T-helper 1 cell treated with Interleukin-12 subunit alpha and Interleukin-12 subunit beta and Interleukin-4 antibody, amounts not matched to agents 30 μg/mL and 1 μg/mL, for 36 hours (primary cell): ENCODE results near the gene ZBP1.
A peak's percentile ranks its signal among the peaks of the same experiment; 100 is the strongest.

ENCODE experiments used
- H3K27ac Mint-ChIP-seq: one replicate; pipeline ENCODE4 v1.8.0; 2021; ENCODE audit warnings: mild to moderate bottlenecking, mixed read lengths
- H3K27me3 Mint-ChIP-seq: one replicate; pipeline ENCODE4 v1.8.0; 2021; ENCODE audit warnings: low read depth, mixed read lengths
- H3K36me3 Mint-ChIP-seq: one replicate; pipeline ENCODE4 v1.8.0; 2021; ENCODE audit warnings: low read depth, mixed read lengths
- H3K4me1 Mint-ChIP-seq: one replicate; pipeline ENCODE4 v1.8.0; 2021; ENCODE audit warnings: low read depth, mixed read lengths
- H3K4me3 Mint-ChIP-seq: one replicate; pipeline ENCODE4 v1.8.0; 2021; ENCODE audit warnings: mild to moderate bottlenecking, moderate library complexity, mixed read lengths
- H3K9me3 Mint-ChIP-seq: one replicate; pipeline ENCODE4 v1.8.0; 2021; ENCODE audit warnings: mixed read lengths

ZBP1 gene

GRCh38 chr20:57619051-57619831 lies 985 bp downstream of the ZBP1 start:
- Mint-ChIP-seq H3K4me1 (peaks cover 45% of the 10 kb centered on the region), H3K27me3 (peaks cover 37% of the 10 kb centered on the region)

GRCh38 chr20:57618764-57619050 lies 1.5 kb downstream of the ZBP1 start:
- Mint-ChIP-seq H3K4me3 (peak overlapping the region; percentile 81), H3K9me3 (peaks cover 2% of the 10 kb centered on the region), H3K27me3 (peaks cover 34% of the 10 kb centered on the region), H3K27ac (peak overlapping the region; percentile 89), H3K36me3 (peaks cover 4% of the 10 kb centered on the region), H3K4me1 (peaks cover 45% of the 10 kb centered on the region)

More at GRCh38 chr20:57619051-57619831, 985 bp downstream of the ZBP1 start:
- H3K27ac Mint-ChIP-seq: peak overlapping the region; percentile 89
- peaks cover 4% of the 10 kb centered on the region for H3K36me3 Mint-ChIP-seq
- H3K9me3 Mint-ChIP-seq: peaks cover 5% of the 10 kb centered on the region
- H3K4me3 Mint-ChIP-seq: peak overlapping the region; percentile 81

- Mint-ChIP-seq H3K27me3 (peaks cover 29% of the 10 kb centered on the region), H3K27ac (peak overlapping the region; percentile 89), H3K4me3 (peak overlapping the region; percentile 81), H3K9me3 (no peaks in the 10 kb centered on the region), H3K36me3 (peaks cover 4% of the 10 kb centered on the region), H3K4me1 (peaks cover 45% of the 10 kb centered on the region)
These were observed 2.0 kb downstream of the ZBP1 start for GRCh38 chr20:57618091-57618763.

GRCh38 chr20:57617079-57617795 lies 3.0 kb downstream of the ZBP1 start:
- H3K4me3 Mint-ChIP-seq: no peak overlapping the region
- peaks cover 19% of the 10 kb centered on the region for H3K27me3 Mint-ChIP-seq
- peaks cover 41% of the 10 kb centered on the region for H3K4me1 Mint-ChIP-seq
- H3K27ac Mint-ChIP-seq: peak overlapping the region; percentile 71
- H3K9me3 Mint-ChIP-seq: no peaks in the 10 kb centered on the region
- peaks cover 7% of the 10 kb centered on the region for H3K36me3 Mint-ChIP-seq

- Mint-ChIP-seq H3K4me3 (no peak overlapping the region), H3K4me1 (peaks cover 39% of the 10 kb centered on the region), H3K27me3 (peaks cover 19% of the 10 kb centered on the region), H3K9me3 (no peaks in the 10 kb centered on the region), H3K36me3 (peaks cover 7% of the 10 kb centered on the region), H3K27ac (no peak overlapping the region)
These were observed 3.9 kb downstream of the ZBP1 start for GRCh38 chr20:57616143-57616951.

- Mint-ChIP-seq H3K27ac (no peak overlapping the region), H3K4me3 (no peak overlapping the region), H3K4me1 (peaks cover 31% of the 10 kb centered on the region), H3K36me3 (peaks cover 7% of the 10 kb centered on the region), H3K9me3 (no peaks in the 10 kb centered on the region), H3K27me3 (peaks cover 26% of the 10 kb centered on the region)
These were observed 4.8 kb downstream of the ZBP1 start for GRCh38 chr20:57615445-57615811.

- Mint-ChIP-seq H3K9me3 (no peaks in the 10 kb centered on the region), H3K27ac (no peak overlapping the region)
These were observed 5.5 kb downstream of the ZBP1 start for GRCh38 chr20:57614490-57615444.

GRCh38 chr20:57613481-57613921 lies 6.7 kb downstream of the ZBP1 start:
- Mint-ChIP-seq H3K4me1 (peaks cover 14% of the 10 kb centered on the region), H3K27me3 (peaks cover 26% of the 10 kb centered on the region), H3K9me3 (no peaks in the 10 kb centered on the region), H3K4me3 (no peak overlapping the region), H3K36me3 (peaks cover 11% of the 10 kb centered on the region), H3K27ac (no peak overlapping the region)

More at GRCh38 chr20:57614490-57615444, 5.5 kb downstream of the ZBP1 start:
- H3K27me3 Mint-ChIP-seq: peaks cover 26% of the 10 kb centered on the region
- peaks cover 25% of the 10 kb centered on the region for H3K4me1 Mint-ChIP-seq
- H3K36me3 Mint-ChIP-seq: peaks cover 8% of the 10 kb centered on the region
- H3K4me3 Mint-ChIP-seq: no peak overlapping the region

- Mint-ChIP-seq H3K27me3 (peaks cover 27% of the 10 kb centered on the region), H3K27ac (no peak overlapping the region), H3K4me3 (no peak overlapping the region), H3K9me3 (no peaks in the 10 kb centered on the region), H3K36me3 (peaks cover 11% of the 10 kb centered on the region), H3K4me1 (peaks cover 8% of the 10 kb centered on the region)
These were observed 7.3 kb downstream of the ZBP1 start for GRCh38 chr20:57612916-57613315.

GRCh38 chr20:57612436-57612835 lies 7.8 kb downstream of the ZBP1 start:
- H3K36me3 Mint-ChIP-seq: peaks cover 11% of the 10 kb centered on the region
- H3K27me3 Mint-ChIP-seq: peaks cover 32% of the 10 kb centered on the region
- peaks cover 4% of the 10 kb centered on the region for H3K4me1 Mint-ChIP-seq
- no peaks in the 10 kb centered on the region for H3K9me3 Mint-ChIP-seq
- H3K4me3 Mint-ChIP-seq: no peak overlapping the region
- H3K27ac Mint-ChIP-seq: no peak overlapping the region

GRCh38 chr20:57611586-57612311 lies 8.5 kb downstream of the ZBP1 start:
- peaks cover 11% of the 10 kb centered on the region for H3K36me3 Mint-ChIP-seq

GRCh38 chr20:57610261-57610952 lies 9.8 kb downstream of the ZBP1 start:
- no peaks in the 10 kb centered on the region for H3K9me3 Mint-ChIP-seq
- H3K4me1 Mint-ChIP-seq: peaks cover 2% of the 10 kb centered on the region
- no peak overlapping the region for H3K27ac Mint-ChIP-seq
- H3K4me3 Mint-ChIP-seq: no peak overlapping the region
- H3K36me3 Mint-ChIP-seq: peaks cover 12% of the 10 kb centered on the region
- H3K27me3 Mint-ChIP-seq: peaks cover 29% of the 10 kb centered on the region

More at GRCh38 chr20:57611586-57612311, 8.5 kb downstream of the ZBP1 start:
- no peaks in the 10 kb centered on the region for H3K4me1 Mint-ChIP-seq
- no peak overlapping the region for H3K4me3 Mint-ChIP-seq
- H3K27me3 Mint-ChIP-seq: peaks cover 28% of the 10 kb centered on the region
- no peaks in the 10 kb centered on the region for H3K9me3 Mint-ChIP-seq
- no peak overlapping the region for H3K27ac Mint-ChIP-seq
